Left ventricle myocardium inferior (tissue), 1 donor: ENCODE measurements around the gene ANKRD27. TPM values are rescaled to one million over a fixed set of nuclear protein-coding genes. Genes with fewer than 3 reads are reported as not detected.
"Not testable (repeated sequence)": the region's sequence is repeated elsewhere in the genome, so short reads cannot be mapped to it uniquely, and the experiment has no call there.

Experiments
- DNase-seq: peaks from one replicate; pipeline ENCODE4 v3.0.0-alpha.2; 2020
- H3K27ac ChIP-seq: fragments of 200-600 bp; replicated peaks from 2 replicates; pipeline ENCODE4 v1.8.0; 2021
- H3K27me3 ChIP-seq: fragments of 200-600 bp; 2 replicates; pipeline ENCODE4 v1.8.0; 2021; ENCODE audit warnings: low read depth
- H3K36me3 ChIP-seq: fragments of 200-600 bp; 2 replicates; pipeline ENCODE4 v1.8.0; 2021
- H3K4me1 ChIP-seq: fragments of 200-600 bp; 2 replicates; pipeline ENCODE4 v1.8.0; 2021
- H3K4me3 ChIP-seq: fragments of 200-600 bp; 2 replicates; pipeline ENCODE4 v1.8.0; 2021; ENCODE audit warnings: mild to moderate bottlenecking, moderate library complexity
- H3K9me3 ChIP-seq: fragments of 200-600 bp; replicated peaks from 2 replicates; pipeline ENCODE4 v1.8.0; 2021
- intact Hi-C: fragments of 100-400 bp; cut with micrococcal nuclease; formaldehyde crosslinking; loops from one replicate; pipeline ENCODE4 v1.11.0; 2022
- total RNA-seq: library from RNA; stranded (reverse); fragmentation: NEBNext Ultra II Directional; extraction: Animal tissue kit (Norgen Biotek cat#: 25700); gene quantifications from one replicate; pipeline ENCODE4 v1.2.1, GENCODE V29; 2021
- TF ChIP-seq, protein P1 (sequence below): fragments of 200-600 bp; IDR thresholded peaks from 2 replicates; pipeline ENCODE4 v1.8.0; 2021; ENCODE audit warnings: antibody characterized with exemption, mild to moderate bottlenecking, borderline replicate concordance
- donor health status: DM: no; HTN: yes; CAD: no; lungs with severe emphysema.

Gene ANKRD27
- total RNA-seq, 1 donor from 2014 or later: 18.0 TPM

DNA sequence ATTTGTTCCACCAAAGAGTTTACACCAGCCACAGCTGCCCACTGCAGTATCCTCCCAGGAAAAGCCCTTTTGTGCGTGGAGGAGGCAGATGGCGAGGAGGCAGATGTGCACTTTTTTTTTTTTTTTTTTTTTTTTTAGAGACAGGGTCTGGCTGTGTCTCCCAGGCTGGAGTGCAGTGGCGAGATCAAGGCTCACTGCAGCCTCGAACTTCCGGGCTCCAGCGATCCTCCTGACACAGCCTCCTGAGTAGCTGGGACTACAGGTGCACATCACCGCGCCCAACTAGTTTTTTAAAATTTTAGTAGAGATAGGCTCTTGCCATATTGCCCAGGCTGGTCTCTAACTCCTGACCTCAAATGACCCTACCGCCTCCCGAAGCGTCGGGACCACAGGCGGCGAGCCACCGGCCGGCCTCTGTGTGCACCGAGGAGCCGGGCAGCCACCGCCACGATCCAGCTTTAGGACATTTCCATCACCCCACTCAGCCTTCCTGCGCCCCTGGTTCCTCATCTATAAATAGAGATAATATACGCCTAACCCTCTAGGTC is 94.6 kb downstream of the ANKRD27 start:
- H3K36me3 ChIP-seq: peaks cover 24% of the 10 kb centered on the region
- H3K4me1 ChIP-seq: peaks cover 25% of the 10 kb centered on the region
- DNase-seq: peak; percentile 26
- peak overlapping the region; percentile 90 for H3K27ac ChIP-seq
- H3K9me3 ChIP-seq: no peaks in the 10 kb centered on the region
- intact Hi-C loops: no loop called here
- no peaks in the 10 kb centered on the region for H3K27me3 ChIP-seq
- peak overlapping the region; percentile 81 for H3K4me3 ChIP-seq
- TF ChIP-seq, protein P1, sequence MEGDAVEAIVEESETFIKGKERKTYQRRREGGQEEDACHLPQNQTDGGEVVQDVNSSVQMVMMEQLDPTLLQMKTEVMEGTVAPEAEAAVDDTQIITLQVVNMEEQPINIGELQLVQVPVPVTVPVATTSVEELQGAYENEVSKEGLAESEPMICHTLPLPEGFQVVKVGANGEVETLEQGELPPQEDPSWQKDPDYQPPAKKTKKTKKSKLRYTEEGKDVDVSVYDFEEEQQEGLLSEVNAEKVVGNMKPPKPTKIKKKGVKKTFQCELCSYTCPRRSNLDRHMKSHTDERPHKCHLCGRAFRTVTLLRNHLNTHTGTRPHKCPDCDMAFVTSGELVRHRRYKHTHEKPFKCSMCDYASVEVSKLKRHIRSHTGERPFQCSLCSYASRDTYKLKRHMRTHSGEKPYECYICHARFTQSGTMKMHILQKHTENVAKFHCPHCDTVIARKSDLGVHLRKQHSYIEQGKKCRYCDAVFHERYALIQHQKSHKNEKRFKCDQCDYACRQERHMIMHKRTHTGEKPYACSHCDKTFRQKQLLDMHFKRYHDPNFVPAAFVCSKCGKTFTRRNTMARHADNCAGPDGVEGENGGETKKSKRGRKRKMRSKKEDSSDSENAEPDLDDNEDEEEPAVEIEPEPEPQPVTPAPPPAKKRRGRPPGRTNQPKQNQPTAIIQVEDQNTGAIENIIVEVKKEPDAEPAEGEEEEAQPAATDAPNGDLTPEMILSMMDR: no peak

DNA sequence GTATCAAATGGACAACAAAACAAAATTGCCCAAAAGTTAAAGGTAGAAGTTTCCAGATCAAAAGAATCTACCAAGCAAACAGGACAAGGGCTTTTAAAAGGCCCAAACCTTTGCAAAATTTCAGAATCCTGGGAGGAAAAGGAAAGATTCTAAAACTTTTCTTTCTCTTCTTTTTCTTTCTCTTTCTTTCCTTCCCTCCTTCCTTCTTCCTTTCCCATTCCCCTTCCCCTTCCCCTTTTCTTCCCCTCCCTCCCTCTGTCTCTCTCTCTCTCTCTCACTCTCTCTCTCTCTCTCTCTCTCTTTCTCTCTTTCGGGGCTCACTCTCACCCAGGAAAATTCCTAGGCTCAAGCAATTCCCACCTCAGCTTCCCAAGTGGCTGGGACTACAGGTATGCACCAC is 98.2 kb downstream of the ANKRD27 start:
- Histone ChIP-seq H3K36me3 (no peaks in the 10 kb centered on the region), H3K4me3 (no peak overlapping the region), H3K4me1 (peaks cover 13% of the 10 kb centered on the region), H3K27me3 (peaks cover 10% of the 10 kb centered on the region), H3K27ac (no peak overlapping the region), H3K9me3 (no peaks in the 10 kb centered on the region)
- DNase-seq: no peak
- intact Hi-C loops: no loop called here
- TF ChIP-seq, protein P1: no peak

DNA sequence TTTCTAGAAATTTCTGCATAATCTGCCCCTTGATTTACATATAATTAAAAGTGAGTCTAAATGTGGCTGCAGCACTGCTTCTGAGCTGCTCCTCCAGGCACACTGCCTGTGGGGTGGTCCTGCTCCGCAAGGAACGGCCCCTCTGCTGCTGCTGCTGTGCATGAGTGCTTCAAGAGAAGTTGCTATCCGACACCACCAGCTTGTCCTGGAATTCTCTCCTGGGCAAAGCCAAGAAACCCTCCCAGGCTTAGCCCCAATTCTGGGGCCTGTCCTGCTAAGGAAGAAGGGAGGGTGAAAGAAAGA is 101.5 kb downstream of the ANKRD27 start:
- intact Hi-C loops: no loop called here
- Histone ChIP-seq H3K27ac (no peak overlapping the region), H3K27me3 (peaks cover 43% of the 10 kb centered on the region), H3K4me3 (no peak overlapping the region), H3K9me3 (no peaks in the 10 kb centered on the region), H3K36me3 (no peaks in the 10 kb centered on the region), H3K4me1 (no peaks in the 10 kb centered on the region)
- no peak for DNase-seq
- TF ChIP-seq, protein P1: no peak

DNA sequence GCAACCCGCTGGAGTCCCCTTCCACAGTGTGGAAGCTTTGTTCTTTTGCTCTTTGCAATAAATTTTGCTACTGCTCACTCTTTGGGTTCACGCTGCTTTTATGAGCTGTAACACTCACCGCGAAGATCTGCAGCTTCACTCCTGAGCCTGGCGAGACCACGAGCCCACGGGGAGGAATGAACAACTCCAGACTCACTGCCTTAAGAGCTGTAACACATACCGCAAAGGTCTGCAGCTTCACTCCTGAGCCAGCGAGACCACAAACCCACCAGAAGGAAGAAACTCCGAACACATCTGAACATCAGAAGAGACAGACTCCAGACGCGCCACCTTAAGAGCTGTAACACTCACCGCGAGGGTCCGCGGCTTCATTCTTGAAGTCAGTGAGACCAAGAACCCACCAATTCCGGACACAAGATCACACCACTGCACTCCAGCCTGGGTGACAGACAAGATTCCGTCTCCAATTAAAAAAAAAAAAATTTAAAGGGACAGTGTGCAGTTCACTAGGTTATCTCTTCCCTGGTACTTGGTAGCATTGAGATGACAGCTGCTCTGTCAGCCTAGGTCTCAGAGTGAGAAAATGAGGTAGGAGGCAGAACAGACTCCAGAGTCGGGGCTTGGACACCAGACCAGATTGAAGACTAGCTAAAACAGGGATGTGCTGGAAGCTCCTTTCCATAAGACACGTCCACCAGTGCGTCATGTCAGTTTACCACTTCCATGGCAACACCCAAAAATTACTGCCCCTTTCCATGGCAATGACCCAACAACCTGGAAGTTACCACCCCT is 102.1 kb downstream of the ANKRD27 start:
- H3K4me3 ChIP-seq, H3K9me3 ChIP-seq, DNase-seq, H3K27ac ChIP-seq, H3K36me3 ChIP-seq, H3K4me1 ChIP-seq, intact Hi-C loops: not testable (repeated sequence)
- peaks cover 49% of the 10 kb centered on the region for H3K27me3 ChIP-seq

DNA sequence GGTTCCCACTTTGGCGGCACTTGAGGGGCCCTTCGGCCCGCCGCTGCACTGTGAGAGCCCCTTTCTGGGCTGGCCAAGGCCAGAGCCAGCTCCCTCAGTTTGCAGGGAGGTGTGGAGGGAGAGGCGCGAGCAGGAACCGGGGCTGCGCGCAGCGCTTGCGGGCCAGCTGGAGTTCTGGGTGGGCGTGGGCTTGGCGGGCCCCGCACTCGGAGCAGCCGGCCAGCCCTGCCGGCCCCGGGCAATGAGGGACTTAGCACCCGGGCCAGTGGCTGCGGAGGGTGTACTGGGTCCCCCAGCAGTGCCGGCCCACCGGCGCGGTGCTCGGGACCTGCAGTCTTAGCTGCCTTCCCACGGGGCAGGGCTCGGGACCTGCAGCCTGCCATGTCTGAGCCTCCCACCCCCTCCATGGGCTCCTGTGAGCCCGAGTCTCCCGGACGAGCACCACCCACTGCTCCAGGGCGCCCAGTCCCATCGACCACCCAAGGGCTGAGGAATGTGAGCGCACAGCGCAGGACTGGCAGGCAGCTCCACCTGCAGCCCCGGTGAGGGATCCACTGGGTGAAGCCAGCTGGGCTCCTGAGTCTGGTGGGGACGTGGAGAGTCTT is 103.4 kb downstream of the ANKRD27 start:
- DNase-seq, H3K4me1 ChIP-seq, H3K9me3 ChIP-seq, intact Hi-C loops, H3K36me3 ChIP-seq, H3K27ac ChIP-seq, H3K4me3 ChIP-seq: not testable (repeated sequence)
- H3K27me3 ChIP-seq: peaks cover 62% of the 10 kb centered on the region

DNA sequence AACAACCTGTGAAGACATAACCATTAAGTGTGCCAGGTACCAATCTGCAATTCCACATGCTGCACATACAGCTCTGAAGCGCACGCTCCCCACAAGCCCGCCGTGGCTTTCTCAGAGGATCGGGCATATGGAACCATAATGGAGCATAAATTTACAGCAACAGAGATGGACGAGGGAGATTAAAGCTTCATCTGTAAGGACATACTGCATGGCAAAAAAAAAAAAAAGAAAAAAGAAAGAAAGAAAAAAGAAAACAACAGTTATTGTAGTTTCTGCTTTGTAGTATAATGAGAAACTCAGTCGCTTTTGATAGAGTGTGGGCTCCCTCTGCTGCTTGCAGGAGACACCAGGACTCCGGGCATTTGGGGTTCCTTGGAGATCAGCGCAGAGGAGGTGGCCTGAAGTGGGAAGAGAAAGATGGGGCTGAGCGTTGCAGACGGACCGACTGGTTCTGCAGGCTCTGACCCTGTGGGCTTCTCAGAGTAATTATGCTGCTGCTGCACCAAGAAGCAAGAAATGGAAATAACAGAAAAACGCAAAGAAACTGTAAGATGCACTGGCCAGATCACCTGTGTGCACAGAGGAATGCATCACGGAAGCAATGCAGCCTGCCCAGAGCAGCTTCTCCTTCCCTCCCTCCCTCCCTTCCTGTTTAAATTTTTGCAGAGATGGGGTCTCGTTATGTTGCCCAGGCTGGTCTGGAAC is 104.7 kb downstream of the ANKRD27 start:
- intact Hi-C loops: no loop called here
- TF ChIP-seq, protein P1: peak; percentile 72

More for the DNA sequence above, 104.7 kb downstream of the ANKRD27 start:
- Histone ChIP-seq H3K4me3 (no peak overlapping the region), H3K27ac (no peak overlapping the region), H3K36me3 (no peaks in the 10 kb centered on the region), H3K4me1 (no peaks in the 10 kb centered on the region), H3K9me3 (no peaks in the 10 kb centered on the region), H3K27me3 (peaks cover 72% of the 10 kb centered on the region)
- DNase-seq: no peak
